ENCODE data around the gene GLS.
A peak's percentile ranks its signal among the peaks of the same experiment; 100 is the strongest.
"Not testable (repeated sequence)": the region's sequence is repeated elsewhere in the genome, so short reads cannot be mapped to it uniquely, and the experiment has no call there.

The GLS gene

DNA sequence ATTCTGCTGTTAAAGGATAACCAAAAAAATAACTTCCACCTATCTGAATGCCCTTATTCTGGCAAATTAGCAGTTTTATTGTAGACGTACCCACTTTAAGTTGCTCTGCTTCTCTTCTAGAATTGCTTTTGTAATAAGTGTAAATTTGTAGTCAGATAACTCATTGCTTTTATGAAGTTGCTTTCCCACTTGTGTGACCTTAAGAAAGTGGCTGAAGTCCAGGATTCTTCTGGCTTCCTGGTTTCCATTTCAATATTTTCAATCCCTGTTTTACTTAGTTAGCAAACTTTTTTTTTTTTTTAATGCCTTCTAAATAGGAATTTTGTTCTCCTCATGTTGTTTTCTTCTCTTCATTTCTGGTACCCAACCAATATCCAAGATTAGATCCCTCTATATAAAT lies 59.8 kb downstream of the GLS start:
- DNase-seq, result no peak

DNA sequence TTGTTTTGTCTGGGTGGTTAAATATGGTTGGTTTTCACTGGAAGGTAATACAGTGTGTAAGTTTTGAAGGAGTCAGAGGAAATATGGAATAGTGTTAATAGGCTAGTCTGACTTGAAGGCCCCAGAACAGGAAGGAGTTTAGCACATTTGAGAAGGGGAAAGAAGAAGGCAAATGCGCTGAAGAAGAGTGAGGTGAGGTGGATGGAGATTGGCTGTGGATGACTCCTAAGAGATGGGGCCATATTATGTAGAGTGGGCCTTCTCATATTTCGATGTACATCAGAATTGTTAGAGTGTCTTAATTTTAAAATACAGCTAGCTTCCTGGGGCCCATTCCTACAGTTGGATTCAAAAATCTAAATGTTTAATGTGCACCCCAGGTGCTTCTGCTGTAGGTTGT lies 61.0 kb downstream of the GLS start:
- no peak for DNase-seq

DNA sequence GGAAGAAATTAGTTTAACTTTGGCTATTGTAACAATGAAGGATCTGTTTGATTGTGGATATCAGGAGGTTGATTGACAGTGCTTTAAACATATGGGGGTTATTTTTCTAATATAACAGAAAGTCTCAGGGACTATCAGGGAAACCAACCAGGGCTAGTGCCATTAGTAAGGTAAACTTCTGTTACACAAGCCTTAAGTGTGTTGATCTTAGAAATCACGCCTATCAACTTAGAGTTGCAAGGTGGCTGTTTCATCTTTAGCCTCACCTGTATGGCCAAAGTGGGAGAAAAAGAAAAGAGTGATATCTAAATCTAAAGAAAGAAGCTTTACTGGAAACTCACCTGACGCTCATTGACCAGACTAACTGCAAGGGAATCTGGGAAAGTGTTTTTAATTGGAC lies 62.1 kb downstream of the GLS start:
- DNase-seq, result no peak

DNA sequence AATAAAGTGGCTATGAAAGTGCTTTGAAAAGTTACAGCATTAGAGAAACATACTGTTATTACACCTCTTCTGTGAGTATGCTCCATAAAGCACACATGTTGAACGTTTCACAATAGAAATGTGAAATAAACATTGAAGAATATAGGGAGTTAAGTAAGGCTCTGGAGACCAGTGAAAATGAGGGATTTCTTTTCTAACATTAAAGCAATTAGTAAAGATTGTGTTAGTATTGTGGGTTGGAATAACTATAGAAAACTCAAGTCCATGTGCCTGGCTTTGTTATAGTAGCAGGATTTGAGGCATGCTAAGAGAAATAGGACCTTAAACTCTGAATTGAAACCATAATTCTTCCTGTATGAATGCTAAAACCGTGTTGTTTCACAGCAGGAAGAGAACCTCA lies 63.1 kb downstream of the GLS start:
- no peak for DNase-seq

DNA sequence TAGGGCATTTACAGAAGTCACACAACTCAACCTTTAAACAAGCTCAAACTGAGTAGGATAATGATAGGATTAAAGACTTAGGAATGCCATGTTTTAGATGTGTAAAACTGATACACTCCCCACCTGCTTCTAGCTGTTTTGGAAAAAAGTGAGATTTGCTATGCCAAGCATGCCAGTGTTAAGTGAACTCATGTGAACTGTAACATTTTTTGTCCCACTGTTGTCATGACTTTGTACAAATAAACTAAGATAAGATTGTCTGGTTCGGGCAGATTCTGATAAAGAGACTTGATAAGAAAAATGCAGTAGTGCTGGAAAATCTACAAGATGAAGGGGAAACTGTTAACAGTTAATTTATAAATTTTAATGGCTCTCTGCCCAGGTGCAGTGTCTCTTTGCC lies 66.5 kb downstream of the GLS start:
- peak; percentile 36 for DNase-seq

DNA sequence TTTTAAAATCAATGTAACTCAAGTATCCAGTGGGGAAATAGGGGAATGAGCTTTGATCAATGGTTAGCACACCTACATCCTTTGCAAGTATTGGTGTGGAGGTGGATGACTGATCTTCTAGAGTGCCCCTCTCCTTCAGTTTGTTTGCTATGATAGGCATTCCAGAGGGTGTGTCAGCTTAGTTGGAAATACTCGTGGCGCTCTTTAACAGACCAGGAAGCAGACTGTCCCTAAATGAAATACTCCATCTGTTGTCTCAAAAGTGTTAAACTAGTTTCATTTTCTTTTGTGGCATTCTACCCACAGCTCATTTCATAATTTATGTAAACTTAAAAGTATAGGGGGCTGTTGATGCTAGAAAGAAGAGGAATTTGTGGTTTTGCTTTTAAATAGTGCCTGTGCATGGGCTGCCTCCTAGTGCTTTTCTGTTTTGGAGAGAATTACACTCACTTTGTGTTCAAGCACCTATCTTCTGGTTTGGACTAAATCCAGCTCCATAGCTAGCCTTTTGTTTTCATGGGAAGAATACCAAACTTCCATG lies 67.2 kb downstream of the GLS start:
- DNase-seq, result peak; percentile 83

DNA sequence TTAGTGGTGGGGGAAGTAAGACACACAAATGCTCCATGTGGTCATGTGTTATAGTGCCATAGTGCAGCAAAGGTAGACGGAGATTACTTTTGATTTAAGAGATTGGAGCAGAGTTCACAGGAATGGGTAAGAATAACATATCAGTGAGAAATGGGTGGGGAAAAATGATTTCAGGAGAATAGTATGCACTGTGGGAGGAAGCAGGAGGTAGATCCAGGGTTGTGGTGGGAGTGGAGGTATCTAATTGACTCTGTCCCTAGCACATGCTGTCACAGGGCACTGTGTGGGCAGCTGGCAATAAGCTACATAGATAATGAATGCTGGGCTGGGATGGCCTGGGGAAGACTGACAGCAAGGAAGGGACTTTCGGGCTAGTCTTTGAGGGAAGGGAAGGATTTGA lies 68.0 kb downstream of the GLS start:
- DNase-seq, result peak; percentile 75

DNA sequence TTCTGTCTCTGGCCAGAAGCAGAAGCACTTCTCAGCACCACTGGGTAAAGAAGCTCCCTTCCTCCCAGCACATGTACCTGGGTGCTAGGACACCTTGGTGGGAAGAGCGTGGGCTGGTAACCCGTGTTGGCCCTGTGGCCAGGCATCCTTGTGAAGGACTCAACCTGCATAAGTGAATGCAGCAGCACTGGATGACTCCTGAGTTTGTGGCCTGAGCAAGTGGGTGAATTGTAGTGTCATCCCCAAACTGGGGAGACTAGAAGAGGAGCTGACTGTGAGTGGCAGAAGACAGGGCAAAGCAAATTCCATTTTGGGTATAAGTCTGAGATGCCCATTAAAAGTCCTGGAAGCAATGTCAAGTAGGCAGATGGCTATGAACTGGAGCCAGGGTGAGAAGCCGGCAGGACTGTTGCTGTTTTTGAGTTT lies 70.0 kb downstream of the GLS start:
- DNase-seq, result no peak

DNA sequence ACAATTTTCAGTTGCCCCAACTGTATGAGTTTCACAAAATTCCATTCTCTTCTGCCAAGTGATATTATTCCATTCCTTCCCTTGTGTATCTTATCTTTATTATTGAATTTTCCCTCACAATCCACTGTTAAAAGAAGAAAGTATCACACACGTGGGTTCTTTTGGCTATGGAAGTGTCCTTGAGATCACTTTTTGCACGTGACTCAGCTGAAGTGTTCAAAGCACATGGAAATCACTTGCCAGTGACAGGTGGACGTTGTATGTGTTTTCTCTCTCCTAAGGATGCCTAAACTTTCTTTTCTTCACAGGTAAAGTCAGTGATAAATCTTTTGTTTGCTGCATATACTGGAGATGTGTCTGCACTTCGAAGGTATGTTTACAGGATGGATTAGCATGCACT lies 72.6 kb downstream of the GLS start:
- no peak for DNase-seq

DNA sequence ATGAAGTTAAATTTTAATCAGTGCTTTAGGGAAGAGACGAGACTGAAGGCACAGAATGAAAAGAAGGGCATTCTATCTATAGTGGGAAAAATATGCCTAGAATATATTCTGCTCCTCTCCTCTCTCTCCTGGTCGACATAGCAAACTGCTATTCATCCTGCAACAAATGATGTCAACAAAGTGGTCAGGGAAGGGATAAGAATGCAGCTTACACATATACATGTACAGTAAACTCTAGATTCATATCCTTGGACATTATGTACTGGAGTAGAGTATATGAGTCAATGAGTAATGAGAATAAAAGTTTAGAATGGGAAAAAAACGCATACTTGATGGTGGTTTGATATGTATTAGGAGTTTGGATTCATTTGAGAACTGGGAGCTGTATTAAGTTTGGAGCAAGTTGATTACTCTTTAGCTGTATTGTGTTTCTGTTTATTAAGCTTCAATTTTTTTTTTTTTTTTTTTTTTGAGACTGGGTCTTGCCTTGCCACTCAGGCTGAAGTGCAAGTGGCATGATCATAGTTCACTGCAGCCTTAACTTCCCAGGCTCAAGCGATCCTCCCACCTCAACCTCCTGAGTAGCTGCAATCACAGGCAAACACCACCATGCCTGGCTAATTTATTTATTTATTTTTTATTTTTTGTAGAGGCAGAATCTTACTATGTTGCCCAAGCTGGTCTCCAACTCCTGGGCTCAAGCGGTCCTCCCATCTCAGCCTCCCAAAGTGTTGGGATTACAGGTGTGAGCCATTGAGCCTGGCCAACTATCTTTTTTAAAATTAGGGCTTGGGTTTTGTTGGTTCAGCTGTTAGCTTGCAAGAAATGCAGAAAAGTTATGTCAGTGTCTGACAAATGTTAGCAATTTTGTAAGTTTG lies 79.5 kb downstream of the GLS start:
- DNase-seq, result peak; percentile 41

DNA sequence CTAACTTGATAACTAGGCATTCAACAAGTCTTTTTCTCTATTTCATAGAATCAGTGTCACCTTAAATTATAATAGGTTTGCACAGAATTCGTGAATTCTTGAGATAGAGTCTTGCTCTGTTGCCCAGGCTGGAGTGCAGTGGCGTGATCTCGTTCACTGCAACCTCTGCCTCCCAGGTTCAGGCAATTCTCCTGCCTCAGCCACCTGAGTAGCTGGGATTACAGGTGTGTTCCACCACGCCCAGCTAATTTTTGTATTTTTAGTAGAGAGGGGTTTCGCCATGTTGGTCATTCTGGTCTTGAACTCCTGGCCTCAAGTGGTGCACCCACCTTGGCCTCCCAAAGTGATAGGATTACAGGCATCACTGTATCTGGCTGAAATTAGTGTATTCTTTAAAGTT lies 80.5 kb downstream of the GLS start:
- not testable (repeated sequence) for DNase-seq

DNA sequence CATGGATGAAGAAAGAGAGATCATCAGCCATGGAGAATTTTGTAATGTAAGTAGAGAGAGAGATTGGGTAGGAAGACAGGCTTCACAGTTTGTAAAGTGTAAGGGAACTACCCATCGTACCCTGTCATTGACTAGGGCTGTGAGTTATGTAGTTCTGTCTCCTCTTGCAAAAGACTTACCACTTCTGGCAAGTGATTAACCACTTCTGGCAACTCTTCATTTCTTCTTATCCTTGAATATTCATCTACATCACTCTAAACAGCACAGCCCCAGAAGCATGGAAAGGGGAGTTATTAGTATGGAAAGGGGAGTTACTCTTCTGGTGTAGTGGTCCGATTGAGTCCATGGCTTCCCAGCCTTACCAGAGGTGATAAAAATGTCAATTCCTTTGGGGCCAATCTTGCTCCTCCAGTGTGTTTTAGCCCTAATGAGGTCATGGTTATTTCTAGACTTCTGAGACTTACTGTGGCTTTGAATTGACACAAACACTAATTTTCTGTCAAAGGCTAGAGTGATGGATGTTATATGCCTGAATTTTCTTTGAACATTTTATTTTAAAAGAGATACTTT lies 81.4 kb downstream of the GLS start:
- peak; percentile 32 for DNase-seq

DNA sequence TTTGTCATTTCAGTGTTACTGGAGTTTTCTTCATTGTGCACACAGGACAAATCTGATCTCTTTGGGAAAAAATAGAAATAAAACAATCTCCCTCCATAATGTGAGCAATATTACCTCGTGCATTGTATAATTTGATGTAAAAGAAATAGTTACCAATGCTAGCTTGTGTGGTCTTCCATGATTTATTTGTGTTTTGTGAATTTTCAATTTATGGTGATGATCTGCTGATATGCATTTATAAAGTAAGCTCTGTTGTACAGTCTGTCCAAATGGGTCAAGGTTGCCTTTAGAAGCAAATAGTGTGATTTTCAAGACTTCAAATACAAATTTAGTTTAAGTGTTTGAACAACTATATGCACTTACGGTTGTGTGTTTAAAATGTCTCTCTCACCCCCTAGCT lies 82.5 kb downstream of the GLS start:
- DNase-seq, result no peak

DNA sequence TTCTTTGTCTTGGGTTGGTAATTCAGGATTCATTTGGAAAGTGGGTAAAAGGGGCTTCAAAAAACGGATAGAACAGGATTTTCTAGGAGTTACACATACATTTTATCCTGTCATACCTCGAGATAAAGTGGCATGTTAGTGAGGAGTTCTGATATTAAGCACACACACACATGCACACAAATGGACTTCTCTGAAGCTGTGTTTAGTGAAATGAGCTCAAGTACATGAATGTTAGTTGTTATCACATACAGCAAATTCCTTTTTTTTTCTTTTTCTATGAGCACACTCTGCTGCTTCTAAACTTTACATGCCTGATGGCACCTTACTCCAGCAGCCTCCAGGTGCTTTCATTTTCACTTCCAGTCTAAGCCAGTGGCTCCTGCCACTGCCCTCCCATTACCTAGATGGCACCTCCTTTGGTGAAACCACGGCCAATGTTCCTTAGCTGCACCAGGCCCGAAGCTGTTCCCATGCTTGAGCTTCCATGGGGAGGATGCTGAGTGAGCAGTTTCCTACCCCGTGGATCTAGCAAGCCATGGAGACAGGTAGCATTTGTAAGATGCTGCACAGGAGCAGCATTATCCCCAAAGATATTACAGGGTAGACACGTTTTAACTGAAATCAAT lies 83.7 kb downstream of the GLS start:
- DNase-seq, result no peak

DNA sequence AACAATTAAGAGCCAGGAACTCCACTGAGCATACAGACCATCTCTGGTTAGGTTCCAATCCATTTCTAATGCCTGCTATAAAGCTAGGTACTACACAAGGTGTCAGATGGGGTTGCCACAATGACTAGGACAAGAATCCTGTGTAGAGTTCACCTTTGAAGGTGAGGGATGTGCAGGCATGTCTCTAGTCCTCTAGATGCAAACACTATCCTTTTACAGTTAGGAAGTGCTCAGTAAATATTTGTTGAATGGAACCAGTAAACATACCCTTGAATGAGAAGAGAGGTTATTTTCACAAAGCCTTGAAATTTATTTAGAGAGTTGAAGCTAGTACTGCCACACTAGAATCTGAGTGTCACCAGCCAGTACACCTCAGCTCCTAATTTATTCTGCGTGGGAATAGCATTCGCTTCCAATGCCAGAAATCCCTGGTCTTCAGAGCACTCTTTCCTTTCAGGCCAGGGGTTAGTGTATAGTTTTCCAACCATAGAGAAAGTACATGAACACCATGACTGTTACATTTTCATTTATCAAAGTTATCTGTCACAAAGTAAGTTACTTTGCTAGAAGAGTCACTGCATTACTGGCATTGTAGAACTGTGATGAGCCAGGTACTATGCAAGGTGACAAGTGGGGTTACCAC lies 85.1 kb downstream of the GLS start:
- DNase-seq, result no peak

DNA sequence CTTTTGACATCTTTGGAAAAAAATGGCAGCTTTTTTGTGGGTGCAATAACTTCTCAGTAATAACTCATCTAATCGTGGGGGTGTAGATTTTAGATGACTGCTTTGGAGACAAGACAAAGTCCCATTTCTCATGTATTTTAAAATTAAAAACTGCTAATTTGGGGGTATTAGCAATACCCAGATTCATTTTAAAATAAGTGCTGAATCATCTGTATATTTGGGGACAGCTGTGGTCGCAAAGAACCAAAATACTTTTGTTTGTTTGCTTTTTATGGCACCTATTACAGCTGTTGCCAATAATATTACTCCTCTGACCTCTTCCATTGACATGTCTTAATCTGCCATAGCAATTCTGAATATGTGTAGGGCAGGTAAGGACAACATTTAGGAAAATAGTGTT lies 87.9 kb downstream of the GLS start:
- DNase-seq, result no peak

DNA sequence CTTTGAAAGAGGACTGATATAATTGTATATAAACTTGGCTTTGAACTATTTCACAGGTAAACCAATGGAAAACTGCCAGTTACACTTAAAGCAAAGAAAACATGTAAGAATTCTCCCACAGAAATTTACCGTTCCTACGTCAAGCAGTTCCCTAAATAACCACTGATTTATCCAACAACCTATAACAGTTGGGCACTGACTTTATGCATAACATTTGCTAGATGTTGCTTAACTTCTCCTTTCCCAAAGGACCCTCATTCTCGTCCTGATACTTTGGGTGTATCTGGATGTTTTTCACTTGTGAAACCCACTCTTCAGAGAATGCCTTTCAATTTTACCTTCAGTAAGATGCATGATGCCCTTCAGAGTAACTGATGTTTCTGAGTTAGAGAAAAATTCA lies 89.5 kb downstream of the GLS start:
- DNase-seq, result no peak

DNA sequence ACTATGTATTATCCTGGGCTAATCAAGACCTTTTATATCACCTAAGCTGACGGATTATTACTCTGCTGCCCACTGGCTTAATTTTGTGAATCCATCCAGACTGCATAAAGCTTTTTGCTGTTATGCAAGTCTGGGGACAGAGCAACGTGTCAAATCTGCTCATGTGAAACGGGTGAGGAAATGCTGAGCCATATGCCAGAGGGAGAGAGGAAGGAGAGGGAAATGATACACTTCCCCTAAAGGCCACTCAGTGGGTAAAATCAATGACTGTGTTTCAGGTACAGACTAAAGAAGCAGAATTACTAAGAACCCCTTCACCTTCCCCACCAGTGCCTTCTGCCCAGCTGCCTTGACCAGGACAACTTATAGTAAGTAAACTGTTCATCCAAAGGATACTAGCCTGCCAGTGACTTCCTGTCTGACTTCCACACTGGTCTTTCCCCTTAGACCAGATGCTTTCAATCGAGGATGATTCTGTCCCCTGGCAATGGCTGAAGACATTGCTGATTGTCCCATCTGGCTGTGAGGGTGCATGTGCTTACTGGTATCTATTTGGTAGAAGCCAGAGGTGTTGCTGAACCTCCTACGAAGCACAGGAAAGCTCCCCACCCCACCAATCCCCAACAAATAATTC lies 90.4 kb downstream of the GLS start:
- DNase-seq, result no peak

DNA sequence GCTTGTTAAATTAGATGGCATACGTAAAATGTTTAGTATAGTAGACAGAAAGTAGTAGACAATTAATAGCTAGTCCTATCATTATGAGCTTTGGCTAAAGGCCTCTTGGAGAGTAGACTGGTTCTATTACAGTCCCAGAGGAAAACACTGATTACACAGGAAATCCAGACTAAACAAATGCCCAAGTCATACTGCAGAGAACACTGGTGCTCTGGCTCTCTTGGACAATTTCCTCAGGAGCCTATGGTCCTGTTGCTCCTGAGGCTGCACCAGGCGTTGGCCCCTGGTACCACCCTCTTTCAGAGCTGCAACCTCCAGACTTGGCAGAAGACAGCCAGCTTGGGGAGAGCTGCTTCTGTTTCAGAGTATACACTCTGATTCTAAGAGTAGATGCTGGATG lies 91.6 kb downstream of the GLS start:
- DNase-seq, result no peak

DNA sequence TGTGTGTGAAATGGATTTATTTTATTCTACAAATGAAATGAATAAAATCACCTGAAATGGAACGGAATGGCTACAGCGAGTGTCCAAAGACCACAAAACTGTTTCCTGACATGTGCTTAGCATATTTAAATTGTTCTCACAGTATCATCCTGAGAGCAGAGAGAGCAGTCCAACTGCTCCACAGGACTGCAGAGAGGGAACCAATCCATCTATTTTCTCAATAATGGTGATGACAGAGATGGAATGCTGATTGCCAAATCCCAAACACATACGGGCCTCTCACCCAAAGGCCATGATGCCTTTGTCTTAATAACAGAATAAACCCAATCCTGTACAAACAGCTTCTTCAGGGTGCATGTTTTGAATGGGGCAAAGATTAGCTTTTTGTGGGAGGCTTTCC lies 92.2 kb downstream of the GLS start:
- no peak for DNase-seq

DNA sequence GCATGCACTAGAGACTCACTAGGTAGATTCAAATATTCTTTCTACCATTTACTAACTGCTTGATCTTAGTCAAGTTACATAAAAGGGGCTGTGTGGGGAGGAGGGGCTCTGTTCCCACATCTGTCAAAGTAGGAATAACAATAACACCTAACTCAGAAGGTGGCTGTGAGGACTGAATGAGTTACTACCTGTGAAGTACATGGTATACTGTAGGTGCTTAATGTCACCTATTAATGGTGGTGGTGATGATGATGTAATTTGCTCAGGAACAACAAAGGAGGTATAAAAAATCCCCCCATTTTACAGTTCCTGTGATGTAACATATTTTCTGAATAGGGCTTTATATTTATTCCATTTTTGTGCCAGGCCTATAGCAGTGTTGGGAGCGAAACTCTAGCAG lies 92.6 kb downstream of the GLS start:
- DNase-seq, result no peak

DNA sequence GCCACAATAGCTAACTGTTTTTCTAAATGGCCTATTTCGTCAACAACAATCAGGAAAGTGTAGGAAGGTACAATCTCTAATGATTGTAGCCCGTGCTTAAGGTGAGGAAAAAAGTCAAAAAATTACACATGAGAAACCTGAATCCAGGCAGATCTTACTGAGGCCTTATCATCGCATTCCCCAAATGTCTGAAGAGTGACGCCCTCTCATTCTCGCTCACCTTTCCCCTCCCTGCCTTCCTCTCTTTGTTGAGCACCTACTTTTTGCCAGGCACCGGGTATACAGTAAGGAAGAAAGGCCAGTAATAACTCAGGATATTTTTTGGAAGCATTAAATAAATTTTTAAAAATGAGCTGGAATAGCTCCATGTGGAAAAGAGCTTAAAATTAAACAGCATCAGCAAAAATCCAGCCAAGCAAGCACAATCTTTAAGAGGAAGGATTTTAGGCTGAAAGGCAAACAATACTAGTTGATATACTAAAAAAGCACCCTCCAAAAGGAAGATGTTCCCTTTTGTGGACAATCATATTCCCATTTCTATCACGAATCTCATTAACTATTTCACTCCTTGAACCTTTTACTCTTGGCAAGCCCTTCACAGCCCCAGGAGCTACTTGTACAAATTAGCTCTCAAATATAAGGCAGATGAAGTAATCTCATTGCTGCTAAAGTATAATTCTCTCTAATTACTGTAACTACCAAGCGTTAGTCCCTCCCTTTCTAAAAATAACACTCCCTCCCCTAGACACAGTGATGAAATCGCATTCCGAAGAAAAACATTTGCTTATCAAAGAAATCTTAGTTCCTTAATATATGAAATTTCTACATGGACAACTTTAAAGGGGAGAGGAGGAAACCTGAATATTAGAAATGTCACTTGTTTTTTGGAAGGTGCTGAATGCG lies 93.4 kb downstream of the GLS start:
- DNase-seq, result no peak
